NCI-H345 (cell line): Measurements from ENCODE around the gene CFB.
"Not testable (repeated sequence)": the region's sequence is repeated elsewhere in the genome, so short reads cannot be mapped to it uniquely, and the experiment has no call there.

Experiments used
- DNase-seq: peaks from one replicate; lab custom pipeline; 2025; lab: John Stamatoyannopoulos, UW

The CFB gene

GRCh38 chr6:31970604-31971271, 24.8 kb downstream of the CFB start:
- DNase-seq: peak; percentile 34

DNA sequence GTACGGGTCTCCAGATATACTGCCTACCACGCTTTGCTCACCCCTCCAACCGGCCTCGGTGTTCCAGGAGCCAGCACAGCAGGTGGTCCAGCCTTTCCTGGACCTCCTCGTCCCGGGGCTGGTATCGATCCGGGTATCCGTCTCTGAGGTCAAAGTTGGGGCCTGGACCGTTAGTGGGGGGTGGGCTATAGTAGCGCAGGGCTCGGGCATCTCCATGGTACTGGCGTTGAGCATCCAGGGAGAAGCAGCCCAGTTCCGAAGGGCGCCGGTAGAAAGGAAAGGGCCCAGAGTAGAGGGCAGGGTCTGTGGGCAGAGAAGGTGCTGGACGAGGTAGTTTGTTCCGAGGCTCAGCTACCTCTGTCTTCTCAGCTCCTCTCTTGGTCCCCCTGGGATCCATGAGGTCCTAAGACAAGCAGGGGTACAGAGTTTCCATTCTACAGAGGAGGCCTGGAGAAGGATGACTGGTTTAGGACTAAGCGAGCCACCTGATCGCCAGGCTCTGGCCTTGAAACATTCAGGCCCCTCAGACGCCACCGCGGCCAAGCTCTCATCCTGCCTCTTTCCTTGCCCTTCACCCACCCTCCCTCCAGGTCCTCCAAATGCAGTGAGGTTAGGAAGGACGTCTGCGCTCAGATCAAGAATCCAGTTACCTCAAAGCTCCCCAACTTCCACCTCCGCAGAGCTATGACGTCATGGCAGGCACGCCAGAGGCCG, 25.5 kb downstream of the CFB start:
- DNase-seq: no peak

GRCh38 chr6:31971993-31972708, 26.3 kb downstream of the CFB start, which contains the start of gene DXO:
Gene DXO (minus strand): TSS chr6:31972138. CDS start chr6:31971675, 463 bp downstream.
- peak; percentile 100 for DNase-seq

DNA sequence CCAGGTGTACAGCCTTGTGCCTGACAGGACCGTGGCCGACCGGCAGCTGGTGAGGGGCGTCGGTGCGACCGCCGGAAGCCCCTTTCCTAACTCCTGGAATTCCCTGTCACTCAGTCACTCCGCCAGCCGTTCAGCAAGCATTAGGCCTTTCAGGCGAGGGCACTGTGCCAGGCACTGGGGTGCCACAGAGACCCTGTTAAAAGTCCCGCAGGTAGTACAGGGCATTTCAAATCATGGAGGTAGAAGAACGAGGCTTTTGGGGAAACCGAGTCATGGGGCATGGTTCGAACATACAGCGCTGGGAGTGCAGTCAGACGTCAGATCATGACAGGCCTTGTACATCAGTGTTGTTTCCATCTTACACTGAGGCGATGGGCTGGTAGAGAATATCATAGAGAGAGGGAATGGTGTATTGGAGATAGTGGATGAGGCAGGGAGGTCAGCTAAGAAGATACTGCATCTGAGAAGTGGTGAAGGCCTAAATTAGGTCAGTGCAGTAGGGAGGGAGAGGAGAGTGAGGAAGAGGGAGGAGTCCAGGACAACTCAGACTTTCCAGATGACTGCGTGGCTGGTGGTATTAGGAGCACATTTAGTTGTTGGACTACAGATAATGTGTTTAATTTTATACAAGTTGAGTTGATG, 26.9 kb downstream of the CFB start:
- DNase-seq: no peak

GRCh38 chr6:31976065-31976464, 30.2 kb downstream of the CFB start:
- DNase-seq: not testable (repeated sequence)

DNA sequence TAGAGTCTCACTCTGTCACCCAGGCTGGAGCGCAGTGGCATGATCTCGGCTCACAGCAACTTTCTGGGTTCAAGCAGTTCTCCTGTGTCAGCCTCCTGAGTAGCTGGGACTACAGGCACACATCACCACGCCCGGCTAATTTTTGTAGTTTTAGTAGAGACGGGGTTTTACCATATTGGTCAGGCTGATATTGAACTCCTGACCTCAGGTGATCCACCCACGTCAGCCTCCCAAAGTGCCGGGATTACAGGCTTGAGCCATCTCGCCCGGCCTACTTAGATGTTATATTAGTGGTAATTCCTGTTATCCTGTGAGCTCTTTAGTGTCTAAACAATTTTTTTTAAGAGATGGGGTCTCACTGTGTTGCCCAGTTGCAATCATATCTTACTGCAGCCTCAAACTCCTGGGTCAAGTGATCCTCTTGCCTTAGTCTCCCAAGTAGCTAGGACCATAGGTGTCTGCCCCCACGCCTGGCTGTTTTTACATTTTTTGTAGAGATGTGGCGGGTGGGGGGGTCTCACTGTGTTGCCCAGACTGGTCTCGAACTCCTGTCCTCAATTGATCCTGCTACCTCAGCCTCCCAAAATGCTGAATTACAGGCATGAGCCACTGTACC, 32.0 kb downstream of the CFB start:
- no peak for DNase-seq

DNA sequence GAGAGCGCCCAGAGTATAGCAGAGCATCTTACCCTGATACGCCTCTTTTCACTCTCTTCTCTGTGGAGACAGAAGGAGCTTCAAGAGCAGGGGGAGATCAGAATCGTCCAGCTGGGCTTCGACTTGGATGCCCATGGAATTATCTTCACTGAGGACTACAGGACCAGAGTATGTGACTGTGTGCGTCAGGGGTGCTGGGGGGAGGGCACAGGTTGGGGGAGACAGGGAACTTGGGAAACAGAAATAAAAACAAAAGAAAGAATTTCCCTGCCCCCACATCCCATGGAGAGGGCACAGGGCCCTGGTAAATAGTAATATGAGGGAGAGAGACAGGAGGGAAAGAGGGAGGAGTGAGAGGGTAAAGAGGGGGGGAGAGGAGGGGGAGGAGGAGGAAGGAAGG, 32.9 kb downstream of the CFB start:
- DNase-seq: no peak

DNA sequence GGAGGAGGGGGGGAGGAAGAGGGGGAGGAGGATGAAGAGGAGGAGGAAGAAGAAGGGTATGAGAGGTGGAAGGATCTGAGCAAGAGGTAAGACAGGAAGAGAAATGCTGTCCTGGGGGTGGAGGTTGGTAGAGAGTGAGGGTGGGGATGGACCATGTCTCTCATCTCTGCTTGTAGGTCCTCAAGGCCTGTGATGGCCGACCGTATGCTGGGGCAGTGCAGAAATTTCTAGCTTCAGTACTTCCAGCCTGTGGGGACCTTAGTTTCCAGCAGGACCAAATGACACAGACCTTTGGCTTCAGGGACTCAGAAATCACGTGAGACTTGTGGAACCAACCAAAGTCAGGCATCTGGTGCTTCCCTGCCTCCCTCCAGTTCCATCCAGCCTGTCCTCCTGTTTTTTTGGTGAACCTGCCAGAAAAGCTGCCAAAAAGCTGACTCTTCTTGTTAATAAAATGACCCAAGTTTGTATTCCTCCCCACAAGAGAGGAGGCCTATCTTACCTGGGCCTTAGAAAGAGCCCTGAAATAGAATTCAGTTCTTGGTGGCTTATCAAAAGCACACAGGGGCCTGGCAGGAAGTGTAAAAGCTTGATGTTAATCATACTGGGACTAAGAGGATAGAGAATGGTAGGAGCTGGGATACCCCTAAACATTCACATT, 33.5 kb downstream of the CFB start:
- no peak for DNase-seq

GRCh38 chr6:31980195-31980876, 34.4 kb downstream of the CFB start:
- DNase-seq: not testable (repeated sequence)

DNA sequence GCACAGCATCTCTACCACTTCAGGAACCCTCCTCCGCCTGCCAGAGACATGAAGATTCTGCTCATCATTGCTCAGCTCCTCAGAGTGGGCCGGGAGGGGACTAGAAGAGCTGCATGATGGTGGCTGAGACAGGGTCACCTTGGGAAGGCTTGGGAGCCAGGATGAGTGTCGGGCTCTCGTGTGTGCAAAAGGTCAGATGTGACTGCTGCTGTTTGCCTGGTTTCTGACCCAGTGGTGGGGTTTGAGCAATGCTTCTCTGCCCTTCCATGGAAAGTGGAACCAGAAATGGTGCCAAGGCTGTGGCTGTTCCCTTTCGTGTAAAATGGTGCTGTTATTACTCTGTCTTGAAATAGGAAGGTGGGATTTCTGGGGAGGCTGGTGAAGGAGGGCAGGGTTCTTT, 35.1 kb downstream of the CFB start:
- DNase-seq: not testable (repeated sequence)

- not testable (repeated sequence) for DNase-seq
Observed at GRCh38 chr6:31981744-31982143, 35.8 kb downstream of the CFB start, which contains the start of gene C4A. Gene C4A (plus strand): TSS chr6:31982057. CDS start chr6:31982108, 51 bp downstream.

- not testable (repeated sequence) for DNase-seq
Observed at GRCh38 chr6:31989363-31989762, 43.5 kb downstream of the CFB start.

DNA sequence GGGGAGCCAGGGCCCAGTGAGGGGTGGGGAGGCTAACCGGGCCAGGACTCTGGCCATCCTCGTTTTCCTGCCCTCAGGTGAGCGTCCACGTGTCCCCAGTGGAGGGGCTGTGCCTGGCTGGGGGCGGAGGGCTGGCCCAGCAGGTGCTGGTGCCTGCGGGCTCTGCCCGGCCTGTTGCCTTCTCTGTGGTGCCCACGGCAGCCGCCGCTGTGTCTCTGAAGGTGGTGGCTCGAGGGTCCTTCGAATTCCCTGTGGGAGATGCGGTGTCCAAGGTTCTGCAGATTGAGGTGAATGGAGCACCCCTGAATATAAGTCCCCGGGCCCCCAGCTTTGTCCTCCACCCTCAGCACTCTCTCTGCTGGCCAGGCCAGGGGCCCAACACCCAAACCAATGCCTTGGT, 48.5 kb downstream of the CFB start:
- not testable (repeated sequence) for DNase-seq

- not testable (repeated sequence) for DNase-seq
Observed at GRCh38 chr6:31996385-31996784, 50.5 kb downstream of the CFB start.
